ENCODE measurements around the gene CAND2.

GRCh38 chr3:12842469-12842868, 46.0 kb downstream of the CAND2 start:
- TF ChIP-seq POLR2A (IDR thresholded peaks at IDR 0.05; ENCODE audit: low read depth, low read length) = no peak
- no peak for TF ChIP-seq PAX5 (IDR thresholded peaks at IDR 0.05; ENCODE audit: insufficient read depth, low read length, severe bottlenecking)
- TF ChIP-seq SPI1 (IDR thresholded peaks at IDR 0.05; ENCODE audit: low read depth, low read length) = no peak
- no peak for TF ChIP-seq TAF1 (IDR thresholded peaks at IDR 0.05; ENCODE audit: low read depth, low read length)
